Esophagus squamous epithelium (tissue), 4 donors: ENCODE data around the gene SALL4.

Source experiments
- POLR2A ChIP-seq, 4 donors: fragments of 450-650 bp; IDR thresholded peaks; one replicate each; pipeline ENCODE4 v1.6.1; 2017; ENCODE audit warnings: antibody characterized with exemption in 4 of 4, mild to moderate bottlenecking in 4 of 4, moderate library complexity in 3 of 4
- TF ChIP-seq, protein P1 (sequence below), 6 experiments: fragments of 450-650 bp in 4 of 6; fragments of 200-600 bp in 2 of 6; sonication (generic) in 2 of 6; IDR thresholded peaks; one replicate each; pipeline ENCODE4 v1.5.1; 2016 to 2019; ENCODE audit warnings: antibody characterized with exemption in 6 of 6, mild to moderate bottlenecking in 4 of 6, moderate library complexity in 4 of 6

DNA sequence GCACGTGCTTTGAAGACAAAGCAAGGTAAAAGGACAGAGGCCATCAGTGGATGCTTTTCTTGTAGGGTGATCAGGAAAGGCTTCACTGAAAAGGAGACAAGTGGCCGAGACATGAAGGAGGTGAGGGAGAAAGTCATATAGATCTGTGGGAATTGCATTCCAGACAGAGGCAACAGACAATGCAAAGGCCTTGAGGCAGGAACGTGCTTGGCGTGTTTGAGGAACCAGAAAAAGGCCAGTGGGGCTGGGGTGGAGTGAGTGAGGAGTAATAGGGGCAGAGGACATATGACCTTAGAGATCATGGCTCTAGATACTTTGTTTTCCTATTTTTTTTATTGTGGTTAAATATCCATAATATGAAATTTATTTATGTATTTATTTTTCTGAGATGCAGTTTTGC lies 10.5 kb upstream of the SALL4 start:
- TF ChIP-seq, protein P1, sequence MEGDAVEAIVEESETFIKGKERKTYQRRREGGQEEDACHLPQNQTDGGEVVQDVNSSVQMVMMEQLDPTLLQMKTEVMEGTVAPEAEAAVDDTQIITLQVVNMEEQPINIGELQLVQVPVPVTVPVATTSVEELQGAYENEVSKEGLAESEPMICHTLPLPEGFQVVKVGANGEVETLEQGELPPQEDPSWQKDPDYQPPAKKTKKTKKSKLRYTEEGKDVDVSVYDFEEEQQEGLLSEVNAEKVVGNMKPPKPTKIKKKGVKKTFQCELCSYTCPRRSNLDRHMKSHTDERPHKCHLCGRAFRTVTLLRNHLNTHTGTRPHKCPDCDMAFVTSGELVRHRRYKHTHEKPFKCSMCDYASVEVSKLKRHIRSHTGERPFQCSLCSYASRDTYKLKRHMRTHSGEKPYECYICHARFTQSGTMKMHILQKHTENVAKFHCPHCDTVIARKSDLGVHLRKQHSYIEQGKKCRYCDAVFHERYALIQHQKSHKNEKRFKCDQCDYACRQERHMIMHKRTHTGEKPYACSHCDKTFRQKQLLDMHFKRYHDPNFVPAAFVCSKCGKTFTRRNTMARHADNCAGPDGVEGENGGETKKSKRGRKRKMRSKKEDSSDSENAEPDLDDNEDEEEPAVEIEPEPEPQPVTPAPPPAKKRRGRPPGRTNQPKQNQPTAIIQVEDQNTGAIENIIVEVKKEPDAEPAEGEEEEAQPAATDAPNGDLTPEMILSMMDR (IDR thresholded peaks at IDR 0.05), result no peak
- TF ChIP-seq POLR2A (IDR thresholded peaks at IDR 0.05), result no peak
